GM12891 (cell line): ENCODE measurements around the gene MMP7.

Source experiments
- POLR2A ChIP-seq: IDR thresholded peaks from 2 replicates; pipeline ENCODE4 v1.6.1; 2011; ENCODE audit warnings: low read depth, low read length, control low read depth
- TAF1 ChIP-seq: IDR thresholded peaks from 2 replicates; pipeline ENCODE4 v1.6.1; 2011; ENCODE audit warnings: low read depth, low read length, control low read depth

- no peak for TF ChIP-seq TAF1
- no peak for TF ChIP-seq POLR2A
Measured at GRCh38 chr11:102544594-102544993, 14.0 kb upstream of the MMP7 start.
